ENCODE data around the gene DMBT1.
"Not testable (repeated sequence)": the region's sequence is repeated elsewhere in the genome, so short reads cannot be mapped to it uniquely, and the experiment has no call there.

DMBT1 gene

GRCh38 chr10:122617476-122618270 lies 57.1 kb downstream of the DMBT1 start:
- no peak overlapping the region for H3K27ac ChIP-seq (ENCODE audit: low read depth, low read length)
- H3K9me3 ChIP-seq (ENCODE audit: control insufficient read depth in 5 of 5, low read length in 5 of 5) = peaks cover 0 to 2% (median 0%) of the 10 kb centered on the region in 5 donors
- H3K4me3 ChIP-seq (ENCODE audit: low read depth in 1 of 5, low read length in 5 of 5) = no peak overlapping the region
- H3K27me3 ChIP-seq (ENCODE audit: control insufficient read depth in 5 of 5, insufficient read depth in 4 of 5, low read length in 5 of 5) = no peaks in the 10 kb centered on the region
- no peak overlapping the region for H3K9ac ChIP-seq (ENCODE audit: low read length in 5 of 5)
- no peaks in the 10 kb centered on the region for H3K36me3 ChIP-seq (ENCODE audit: control insufficient read depth in 5 of 5, insufficient read depth in 5 of 5, low read length in 5 of 5)
- no peaks in the 10 kb centered on the region for H3K4me1 ChIP-seq (ENCODE audit: control insufficient read depth in 5 of 5, insufficient read depth in 5 of 5, low read length in 5 of 5)

GRCh38 chr10:122618461-122619165 lies 58.1 kb downstream of the DMBT1 start:
- H3K9ac ChIP-seq (ENCODE audit: low read length in 5 of 5) = no peak overlapping the region
- H3K27me3 ChIP-seq (ENCODE audit: control insufficient read depth in 5 of 5, insufficient read depth in 4 of 5, low read length in 5 of 5) = no peaks in the 10 kb centered on the region
- H3K36me3 ChIP-seq (ENCODE audit: control insufficient read depth in 5 of 5, insufficient read depth in 5 of 5, low read length in 5 of 5) = no peaks in the 10 kb centered on the region
- no peak overlapping the region for H3K4me3 ChIP-seq (ENCODE audit: low read depth in 1 of 5, low read length in 5 of 5)
- no peaks in the 10 kb centered on the region for H3K4me1 ChIP-seq (ENCODE audit: control insufficient read depth in 5 of 5, insufficient read depth in 5 of 5, low read length in 5 of 5)
- no peak overlapping the region for H3K27ac ChIP-seq (ENCODE audit: low read depth, low read length)
- peaks cover 0 to 4% (median 0%) of the 10 kb centered on the region in 5 donors for H3K9me3 ChIP-seq (ENCODE audit: control insufficient read depth in 5 of 5, low read length in 5 of 5)

GRCh38 chr10:122620961-122621360 lies 60.4 kb downstream of the DMBT1 start:
- H3K27me3 ChIP-seq (ENCODE audit: control insufficient read depth in 5 of 5, insufficient read depth in 4 of 5, low read length in 5 of 5); H3K27ac ChIP-seq (ENCODE audit: low read depth, low read length); H3K4me3 ChIP-seq (ENCODE audit: low read depth in 1 of 5, low read length in 5 of 5); H3K9ac ChIP-seq (ENCODE audit: low read length in 5 of 5); H3K36me3 ChIP-seq (ENCODE audit: control insufficient read depth in 5 of 5, insufficient read depth in 5 of 5, low read length in 5 of 5); H3K9me3 ChIP-seq (ENCODE audit: control insufficient read depth in 5 of 5, low read length in 5 of 5); H3K4me1 ChIP-seq (ENCODE audit: control insufficient read depth in 5 of 5, insufficient read depth in 5 of 5, low read length in 5 of 5): not testable (repeated sequence)

- Histone ChIP-seq H3K4me3 (ENCODE audit: low read depth in 1 of 5, low read length in 5 of 5) (no peak overlapping the region), H3K27ac (ENCODE audit: low read depth, low read length) (no peak overlapping the region), H3K36me3 (ENCODE audit: control insufficient read depth in 5 of 5, insufficient read depth in 5 of 5, low read length in 5 of 5) (no peaks in the 10 kb centered on the region), H3K4me1 (ENCODE audit: control insufficient read depth in 5 of 5, insufficient read depth in 5 of 5, low read length in 5 of 5) (no peaks in the 10 kb centered on the region), H3K9ac (ENCODE audit: low read length in 5 of 5) (no peak overlapping the region), H3K27me3 (ENCODE audit: control insufficient read depth in 5 of 5, insufficient read depth in 4 of 5, low read length in 5 of 5) (no peaks in the 10 kb centered on the region), H3K9me3 (ENCODE audit: control insufficient read depth in 5 of 5, low read length in 5 of 5) (peaks cover 0 to 6% (median 0%) of the 10 kb centered on the region in 5 donors)
Measured at GRCh38 chr10:122624546-122624945, 64.0 kb downstream of the DMBT1 start.

GRCh38 chr10:122630526-122630925 lies 70.0 kb downstream of the DMBT1 start:
- Histone ChIP-seq H3K4me1 (ENCODE audit: control insufficient read depth in 5 of 5, insufficient read depth in 5 of 5, low read length in 5 of 5) (no peaks in the 10 kb centered on the region), H3K9me3 (ENCODE audit: control insufficient read depth in 5 of 5, low read length in 5 of 5) (no peaks in the 10 kb centered on the region), H3K27me3 (ENCODE audit: control insufficient read depth in 5 of 5, insufficient read depth in 4 of 5, low read length in 5 of 5) (no peaks in the 10 kb centered on the region), H3K4me3 (ENCODE audit: low read depth in 1 of 5, low read length in 5 of 5) (no peak overlapping the region), H3K27ac (ENCODE audit: low read depth, low read length) (no peak overlapping the region), H3K9ac (ENCODE audit: low read length in 5 of 5) (no peak overlapping the region), H3K36me3 (ENCODE audit: control insufficient read depth in 5 of 5, insufficient read depth in 5 of 5, low read length in 5 of 5) (no peaks in the 10 kb centered on the region)

- no peak overlapping the region for H3K27ac ChIP-seq (ENCODE audit: low read depth, low read length)
- H3K9me3 ChIP-seq (ENCODE audit: control insufficient read depth in 5 of 5, low read length in 5 of 5) = no peaks in the 10 kb centered on the region
- no peaks in the 10 kb centered on the region for H3K27me3 ChIP-seq (ENCODE audit: control insufficient read depth in 5 of 5, insufficient read depth in 4 of 5, low read length in 5 of 5)
- no peak overlapping the region for H3K9ac ChIP-seq (ENCODE audit: low read length in 5 of 5)
- H3K36me3 ChIP-seq (ENCODE audit: control insufficient read depth in 5 of 5, insufficient read depth in 5 of 5, low read length in 5 of 5) = no peaks in the 10 kb centered on the region
- no peaks in the 10 kb centered on the region for H3K4me1 ChIP-seq (ENCODE audit: control insufficient read depth in 5 of 5, insufficient read depth in 5 of 5, low read length in 5 of 5)
- H3K4me3 ChIP-seq (ENCODE audit: low read depth in 1 of 5, low read length in 5 of 5) = no peak overlapping the region
Measured at GRCh38 chr10:122632031-122632430, 71.5 kb downstream of the DMBT1 start.

GRCh38 chr10:122632576-122632975 lies 72.0 kb downstream of the DMBT1 start:
- Histone ChIP-seq H3K36me3 (ENCODE audit: control insufficient read depth in 5 of 5, insufficient read depth in 5 of 5, low read length in 5 of 5) (no peaks in the 10 kb centered on the region), H3K9ac (ENCODE audit: low read length in 5 of 5) (no peak overlapping the region)

GRCh38 chr10:122636953-122637352 lies 76.4 kb downstream of the DMBT1 start:
- Histone ChIP-seq H3K4me1 (ENCODE audit: control insufficient read depth in 5 of 5, insufficient read depth in 5 of 5, low read length in 5 of 5) (no peaks in the 10 kb centered on the region), H3K36me3 (ENCODE audit: control insufficient read depth in 5 of 5, insufficient read depth in 5 of 5, low read length in 5 of 5) (no peaks in the 10 kb centered on the region), H3K9me3 (ENCODE audit: control insufficient read depth in 5 of 5, low read length in 5 of 5) (no peaks in the 10 kb centered on the region), H3K4me3 (ENCODE audit: low read depth in 1 of 5, low read length in 5 of 5) (no peak overlapping the region), H3K27me3 (ENCODE audit: control insufficient read depth in 5 of 5, insufficient read depth in 4 of 5, low read length in 5 of 5) (no peaks in the 10 kb centered on the region), H3K27ac (ENCODE audit: low read depth, low read length) (no peak overlapping the region), H3K9ac (ENCODE audit: low read length in 5 of 5) (no peak overlapping the region)

More at GRCh38 chr10:122632576-122632975, 72.0 kb downstream of the DMBT1 start:
- Histone ChIP-seq H3K27ac (ENCODE audit: low read depth, low read length) (no peak overlapping the region), H3K27me3 (ENCODE audit: control insufficient read depth in 5 of 5, insufficient read depth in 4 of 5, low read length in 5 of 5) (no peaks in the 10 kb centered on the region), H3K4me1 (ENCODE audit: control insufficient read depth in 5 of 5, insufficient read depth in 5 of 5, low read length in 5 of 5) (no peaks in the 10 kb centered on the region), H3K9me3 (ENCODE audit: control insufficient read depth in 5 of 5, low read length in 5 of 5) (no peaks in the 10 kb centered on the region), H3K4me3 (ENCODE audit: low read depth in 1 of 5, low read length in 5 of 5) (no peak overlapping the region)

GRCh38 chr10:122637376-122637775 lies 76.8 kb downstream of the DMBT1 start:
- no peaks in the 10 kb centered on the region for H3K27me3 ChIP-seq (ENCODE audit: control insufficient read depth in 5 of 5, insufficient read depth in 4 of 5, low read length in 5 of 5)
- no peak overlapping the region for H3K4me3 ChIP-seq (ENCODE audit: low read depth in 1 of 5, low read length in 5 of 5)

GRCh38 chr10:122638106-122638505 lies 77.6 kb downstream of the DMBT1 start:
- Histone ChIP-seq H3K9ac (ENCODE audit: low read length in 5 of 5) (no peak overlapping the region), H3K4me1 (ENCODE audit: control insufficient read depth in 5 of 5, insufficient read depth in 5 of 5, low read length in 5 of 5) (no peaks in the 10 kb centered on the region), H3K36me3 (ENCODE audit: control insufficient read depth in 5 of 5, insufficient read depth in 5 of 5, low read length in 5 of 5) (no peaks in the 10 kb centered on the region), H3K9me3 (ENCODE audit: control insufficient read depth in 5 of 5, low read length in 5 of 5) (no peaks in the 10 kb centered on the region), H3K27ac (ENCODE audit: low read depth, low read length) (no peak overlapping the region), H3K4me3 (ENCODE audit: low read depth in 1 of 5, low read length in 5 of 5) (no peak overlapping the region), H3K27me3 (ENCODE audit: control insufficient read depth in 5 of 5, insufficient read depth in 4 of 5, low read length in 5 of 5) (no peaks in the 10 kb centered on the region)

More at GRCh38 chr10:122637376-122637775, 76.8 kb downstream of the DMBT1 start:
- no peaks in the 10 kb centered on the region for H3K4me1 ChIP-seq (ENCODE audit: control insufficient read depth in 5 of 5, insufficient read depth in 5 of 5, low read length in 5 of 5)
- no peak overlapping the region for H3K27ac ChIP-seq (ENCODE audit: low read depth, low read length)
- no peak overlapping the region for H3K9ac ChIP-seq (ENCODE audit: low read length in 5 of 5)
- H3K9me3 ChIP-seq (ENCODE audit: control insufficient read depth in 5 of 5, low read length in 5 of 5) = no peaks in the 10 kb centered on the region
- H3K36me3 ChIP-seq (ENCODE audit: control insufficient read depth in 5 of 5, insufficient read depth in 5 of 5, low read length in 5 of 5) = no peaks in the 10 kb centered on the region
